ENCODE results near the gene SF3A1.

The SF3A1 gene

GRCh38 chr22:30293026-30293425 lies 63.7 kb downstream of the SF3A1 start:
- H3K9me2 ChIP-seq (replicated peaks; ENCODE audit: insufficient read depth, low read length), result no peaks in the 10 kb centered on the region
- H3F3A ChIP-seq (ENCODE audit: insufficient read depth, low read length), result peaks cover 20% of the 10 kb centered on the region
- H3K4me3 ChIP-seq (ENCODE audit: low read length), result no peak overlapping the region
- no peak overlapping the region for H3K4me2 ChIP-seq (ENCODE audit: low read depth, low read length)
- no peaks in the 10 kb centered on the region for H3K9me3 ChIP-seq (replicated peaks; ENCODE audit: insufficient read depth, low read length)
- no peak overlapping the region for H3K27ac ChIP-seq (ENCODE audit: low read length)
- no peaks in the 10 kb centered on the region for H4K20me1 ChIP-seq (ENCODE audit: insufficient read depth, low read length)
- H2AFZ ChIP-seq (ENCODE audit: low read length), result no peak overlapping the region
- no peaks in the 10 kb centered on the region for H3K27me3 ChIP-seq (replicated peaks; ENCODE audit: insufficient read depth, low read length)
- no peaks in the 10 kb centered on the region for H3K36me3 ChIP-seq (replicated peaks; ENCODE audit: insufficient read depth, low read length)
- H3K4me1 ChIP-seq (ENCODE audit: low read length), result peaks cover 17% of the 10 kb centered on the region; the same call in 1 of the 2 replicates
- no peaks in the 10 kb centered on the region for H3K79me2 ChIP-seq (ENCODE audit: low read length)
- H3K9ac ChIP-seq (ENCODE audit: low read length), result no peak overlapping the region
- no peak for TF ChIP-seq EZH2 (optimal IDR thresholded peaks at IDR 0.05; ENCODE audit: low read depth, low read length)
- TF ChIP-seq, protein P1, sequence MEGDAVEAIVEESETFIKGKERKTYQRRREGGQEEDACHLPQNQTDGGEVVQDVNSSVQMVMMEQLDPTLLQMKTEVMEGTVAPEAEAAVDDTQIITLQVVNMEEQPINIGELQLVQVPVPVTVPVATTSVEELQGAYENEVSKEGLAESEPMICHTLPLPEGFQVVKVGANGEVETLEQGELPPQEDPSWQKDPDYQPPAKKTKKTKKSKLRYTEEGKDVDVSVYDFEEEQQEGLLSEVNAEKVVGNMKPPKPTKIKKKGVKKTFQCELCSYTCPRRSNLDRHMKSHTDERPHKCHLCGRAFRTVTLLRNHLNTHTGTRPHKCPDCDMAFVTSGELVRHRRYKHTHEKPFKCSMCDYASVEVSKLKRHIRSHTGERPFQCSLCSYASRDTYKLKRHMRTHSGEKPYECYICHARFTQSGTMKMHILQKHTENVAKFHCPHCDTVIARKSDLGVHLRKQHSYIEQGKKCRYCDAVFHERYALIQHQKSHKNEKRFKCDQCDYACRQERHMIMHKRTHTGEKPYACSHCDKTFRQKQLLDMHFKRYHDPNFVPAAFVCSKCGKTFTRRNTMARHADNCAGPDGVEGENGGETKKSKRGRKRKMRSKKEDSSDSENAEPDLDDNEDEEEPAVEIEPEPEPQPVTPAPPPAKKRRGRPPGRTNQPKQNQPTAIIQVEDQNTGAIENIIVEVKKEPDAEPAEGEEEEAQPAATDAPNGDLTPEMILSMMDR (IDR thresholded peaks at IDR 0.05; ENCODE audit: low read length), result no peak
- no peak for TF ChIP-seq EZH2phosphoT487 (IDR thresholded peaks at IDR 0.05; ENCODE audit: low read length)
- DNase-seq, result no peak

GRCh38 chr22:30292069-30292970 lies 64.4 kb downstream of the SF3A1 start:
- no peak overlapping the region for H2AFZ ChIP-seq (ENCODE audit: low read length)
- no peak for TF ChIP-seq EZH2 (optimal IDR thresholded peaks at IDR 0.05; ENCODE audit: low read depth, low read length)
- TF ChIP-seq EZH2phosphoT487 (IDR thresholded peaks at IDR 0.05; ENCODE audit: low read length), result no peak
- TF ChIP-seq, protein P1 (IDR thresholded peaks at IDR 0.05; ENCODE audit: low read length), result no peak
- no peaks in the 10 kb centered on the region for H3K27me3 ChIP-seq (replicated peaks; ENCODE audit: insufficient read depth, low read length)
- no peak overlapping the region for H3K4me3 ChIP-seq (ENCODE audit: low read length)
- H3K9ac ChIP-seq (ENCODE audit: low read length), result no peak overlapping the region
- H4K20me1 ChIP-seq (ENCODE audit: insufficient read depth, low read length), result no peaks in the 10 kb centered on the region
- no peak overlapping the region for H3K27ac ChIP-seq (ENCODE audit: low read length)
- H3K9me2 ChIP-seq (replicated peaks; ENCODE audit: insufficient read depth, low read length), result no peaks in the 10 kb centered on the region
- DNase-seq, result no peak
- no peaks in the 10 kb centered on the region for H3K36me3 ChIP-seq (replicated peaks; ENCODE audit: insufficient read depth, low read length)
- H3K79me2 ChIP-seq (ENCODE audit: low read length), result no peaks in the 10 kb centered on the region
- H3F3A ChIP-seq (ENCODE audit: insufficient read depth, low read length), result peaks cover 20% of the 10 kb centered on the region
- H3K9me3 ChIP-seq (replicated peaks; ENCODE audit: insufficient read depth, low read length), result no peaks in the 10 kb centered on the region
- H3K4me2 ChIP-seq (ENCODE audit: low read depth, low read length), result no peak overlapping the region
- peaks cover 17% of the 10 kb centered on the region; the same call in 1 of the 2 replicates for H3K4me1 ChIP-seq (ENCODE audit: low read length)

GRCh38 chr22:30291058-30291892 lies 65.4 kb downstream of the SF3A1 start:
- Histone ChIP-seq H3K36me3 (replicated peaks; ENCODE audit: insufficient read depth, low read length) (no peaks in the 10 kb centered on the region), H3K4me2 (ENCODE audit: low read depth, low read length) (no peak overlapping the region), H3K9me2 (replicated peaks; ENCODE audit: insufficient read depth, low read length) (no peaks in the 10 kb centered on the region), H3K79me2 (ENCODE audit: low read length) (no peaks in the 10 kb centered on the region), H4K20me1 (ENCODE audit: insufficient read depth, low read length) (no peaks in the 10 kb centered on the region), H2AFZ (ENCODE audit: low read length) (no peak overlapping the region), H3K4me3 (ENCODE audit: low read length) (no peak overlapping the region), H3K9ac (ENCODE audit: low read length) (no peak overlapping the region), H3K4me1 (ENCODE audit: low read length) (peaks cover 17% of the 10 kb centered on the region; the same call in 1 of the 2 replicates), H3K27me3 (replicated peaks; ENCODE audit: insufficient read depth, low read length) (no peaks in the 10 kb centered on the region), H3F3A (ENCODE audit: insufficient read depth, low read length) (peaks cover 20% of the 10 kb centered on the region), H3K9me3 (replicated peaks; ENCODE audit: insufficient read depth, low read length) (no peaks in the 10 kb centered on the region), H3K27ac (ENCODE audit: low read length) (no peak overlapping the region)
- TF ChIP-seq, protein P1 (IDR thresholded peaks at IDR 0.05; ENCODE audit: low read length), result no peak
- TF ChIP-seq EZH2phosphoT487 (IDR thresholded peaks at IDR 0.05; ENCODE audit: low read length) (no peak), EZH2 (optimal IDR thresholded peaks at IDR 0.05; ENCODE audit: low read depth, low read length) (no peak)
- no peak for DNase-seq
